CD4-positive, alpha-beta T cell (primary cell): ENCODE results near the gene PRKN. TPM values are rescaled to one million over a fixed set of nuclear protein-coding genes. Genes with fewer than 3 reads are reported as not detected.

Source experiments
- ATAC-seq: fragments of 200-7000 bp; cut with Tn5 transposase; one replicate; pipeline ENCODE4 v1.10.0; 2022; ENCODE audit warnings: mild to moderate bottlenecking; ENCODE audit not compliant: poor library complexity
- CTCF ChIA-PET: fragments of 350-600 bp; sonication (Branson Sonifier 250); formaldehyde crosslinking; loops from one replicate; lab custom pipeline; 2021; ENCODE audit warnings: antibody characterized with exemption, inconsistent platforms; lab: Charles Lee
- POLR2A ChIA-PET: fragments of 350-600 bp; sonication (Branson Sonifier 250); formaldehyde crosslinking; loops from one replicate; lab custom pipeline; 2021; ENCODE audit warnings: antibody characterized with exemption, inconsistent platforms; lab: Charles Lee
- DNase-seq, 14 experiments: peaks; one replicate each; pipeline ENCODE4 v3.0.0-alpha.2; 2013 to 2020; ENCODE audit warnings: mixed read lengths in 2 of 14
- H3K27ac ChIP-seq, 2 donors: one replicate each; pipeline versions ENCODE4 v1.5.1 to v1.7.0; 2013; ENCODE audit warnings: low read length in 2 of 2, low read depth in 1 of 2, mild to moderate bottlenecking in 1 of 2
- H3K27me3 ChIP-seq, 2 experiments: 1 replicate in 1 of 2; 2 replicates in 1 of 2; pipeline versions ENCODE4 v1.6.1 to v1.7.0; 2013; ENCODE audit warnings: low read length in 2 of 2, control low read depth in 1 of 2, mild to moderate bottlenecking in 1 of 2, moderate library complexity in 1 of 2; ENCODE audit not compliant: insufficient read depth in 2 of 2, control insufficient read depth in 1 of 2
- H3K36me3 ChIP-seq: one replicate; pipeline ENCODE4 v1.6.1; 2013; ENCODE audit warnings: low read length, control low read depth; ENCODE audit not compliant: insufficient read depth
- H3K4me1 ChIP-seq: one replicate; pipeline ENCODE4 v1.6.1; 2013; ENCODE audit warnings: low read length, control low read depth; ENCODE audit not compliant: insufficient read depth
- H3K4me3 ChIP-seq: one replicate; pipeline ENCODE4 v1.5.1; 2013; ENCODE audit warnings: mild to moderate bottlenecking, low read length, moderate library complexity
- H3K9me3 ChIP-seq, 2 experiments: 1 replicate in 1 of 2; 2 replicates in 1 of 2; pipeline versions ENCODE4 v1.6.1 to v1.7.0; 2013; ENCODE audit warnings: low read length in 2 of 2, mild to moderate bottlenecking in 2 of 2, control low read depth in 1 of 2, moderate library complexity in 1 of 2; ENCODE audit not compliant: control insufficient read depth in 1 of 2, insufficient read depth in 1 of 2
- H3K27ac Mint-ChIP-seq: one replicate; pipeline ENCODE4 v1.8.0; 2020; ENCODE audit warnings: mixed read lengths
- H3K27me3 Mint-ChIP-seq: one replicate; pipeline ENCODE4 v1.8.0; 2021; ENCODE audit warnings: mixed read lengths
- H3K36me3 Mint-ChIP-seq: one replicate; pipeline ENCODE4 v1.8.0; 2021; ENCODE audit warnings: low read depth, mixed read lengths
- H3K4me1 Mint-ChIP-seq: one replicate; pipeline ENCODE4 v1.8.0; 2021; ENCODE audit warnings: low read depth, mixed read lengths
- H3K4me3 Mint-ChIP-seq: one replicate; pipeline ENCODE4 v1.8.0; 2020; ENCODE audit warnings: mild to moderate bottlenecking, mixed read lengths
- H3K9me3 Mint-ChIP-seq: one replicate; pipeline ENCODE4 v1.8.0; 2020; ENCODE audit warnings: mixed read lengths
- CTCF ChIP-seq: fragments of 200-600 bp; IDR thresholded peaks from one replicate; pipeline ENCODE4 v1.8.0; 2022; ENCODE audit warnings: antibody characterized with exemption, mild to moderate bottlenecking
- intact Hi-C, 2 experiments: fragments of 100-400 bp; cut with DNase I in 1 of 2; cut with micrococcal nuclease in 1 of 2; formaldehyde crosslinking; loops; one replicate each; pipeline versions ENCODE4 v1.15.1 to v1.9.0; 2023 to 2025; cut with DNase I, micrococcal nuclease
- total RNA-seq, 174 experiments: library from RNA in 2 of 174; stranded (reverse) in 2 of 174; gene quantifications; one replicate each; pipeline ENCODE4 v1.2.3 and lab custom pipeline; 2021 to 2026

Gene PRKN
- total RNA-seq, 2 experiments from 2014 or later, result 5.2 to 5.4 TPM

DNA sequence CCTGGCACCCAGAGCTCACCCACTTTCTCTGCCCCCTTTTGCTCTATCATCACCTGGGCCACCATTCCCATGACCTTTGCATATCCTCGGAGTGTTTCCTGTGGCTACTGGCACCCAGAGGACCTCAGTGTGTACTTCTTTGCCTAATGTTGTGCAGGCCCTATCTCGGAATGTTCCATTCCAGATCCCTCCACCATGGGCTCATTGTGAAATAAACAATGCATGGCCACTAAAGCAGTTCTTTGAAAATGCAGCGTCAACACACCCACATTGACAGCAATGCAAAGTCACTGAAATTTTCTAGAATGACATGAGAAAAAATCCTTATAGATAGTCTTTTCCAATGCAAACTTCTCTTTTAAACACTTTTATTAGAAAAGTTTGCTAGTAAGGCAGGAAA lies 1380.8 kb downstream of the PRKN start:
- H3K27me3 Mint-ChIP-seq, result no peaks in the 10 kb centered on the region
- H3K36me3 ChIP-seq, result no peaks in the 10 kb centered on the region
- no peaks in the 10 kb centered on the region for H3K27me3 ChIP-seq
- H3K4me1 Mint-ChIP-seq, result no peaks in the 10 kb centered on the region
- no peak for TF ChIP-seq CTCF
- no peaks in the 10 kb centered on the region for H3K9me3 Mint-ChIP-seq
- H3K4me3 ChIP-seq, result no peak overlapping the region
- no peak overlapping the region for H3K27ac Mint-ChIP-seq
- no peak for ATAC-seq
- ChIA-PET POLR2A (no interaction called here), CTCF (no interaction called here)
- no peaks in the 10 kb centered on the region for H3K36me3 Mint-ChIP-seq
- no peak overlapping the region for H3K4me3 Mint-ChIP-seq
- H3K9me3 ChIP-seq, result no peaks in the 10 kb centered on the region
- no peak overlapping the region for H3K27ac ChIP-seq
- no peaks in the 10 kb centered on the region for H3K4me1 ChIP-seq
- intact Hi-C loops, result no loop called here
- no peak for DNase-seq

GRCh38 chr6:161344626-161345025 lies 1382.9 kb downstream of the PRKN start:
- Histone ChIP-seq H3K36me3 (no peaks in the 10 kb centered on the region), H3K9me3 (no peaks in the 10 kb centered on the region), H3K4me1 (no peaks in the 10 kb centered on the region), H3K27me3 (no peaks in the 10 kb centered on the region), H3K4me3 (no peak overlapping the region), H3K27ac (no peak overlapping the region)
- CTCF ChIA-PET, result no interaction called here
- no peak overlapping the region for H3K27ac Mint-ChIP-seq
- TF ChIP-seq CTCF, result no peak
- H3K36me3 Mint-ChIP-seq, result no peaks in the 10 kb centered on the region
- no peaks in the 10 kb centered on the region for H3K27me3 Mint-ChIP-seq
- POLR2A ChIA-PET, result no interaction called here
- no peaks in the 10 kb centered on the region for H3K4me1 Mint-ChIP-seq
- no peak overlapping the region for H3K4me3 Mint-ChIP-seq
- DNase-seq (no peak), ATAC-seq (no peak)
- H3K9me3 Mint-ChIP-seq, result no peaks in the 10 kb centered on the region
- intact Hi-C loops, result no loop called here

GRCh38 chr6:161342039-161342438 lies 1385.5 kb downstream of the PRKN start:
- Histone ChIP-seq H3K36me3 (no peaks in the 10 kb centered on the region), H3K4me1 (no peaks in the 10 kb centered on the region), H3K27ac (no peak overlapping the region), H3K9me3 (no peaks in the 10 kb centered on the region), H3K27me3 (no peaks in the 10 kb centered on the region), H3K4me3 (no peak overlapping the region)
- CTCF ChIA-PET, result interaction anchor here (1.3 kb wide), 1 partner anchor 29 kb away, joined by 3 read pairs; no protein-coding TSS in a partner anchor
- no peaks in the 10 kb centered on the region for H3K27me3 Mint-ChIP-seq
- no peak for TF ChIP-seq CTCF
- ATAC-seq (no peak), DNase-seq (no peak)
- no peaks in the 10 kb centered on the region for H3K9me3 Mint-ChIP-seq
- POLR2A ChIA-PET, result no interaction called here
- H3K36me3 Mint-ChIP-seq, result no peaks in the 10 kb centered on the region
- no peaks in the 10 kb centered on the region for H3K4me1 Mint-ChIP-seq
- H3K4me3 Mint-ChIP-seq, result no peak overlapping the region
- no peak overlapping the region for H3K27ac Mint-ChIP-seq
- intact Hi-C loops, result no loop called here
